ENCODE results near the gene ING5.

The ING5 gene

GRCh38 chr2:241672243-241673188 is 29.3 kb upstream of the ING5 start:
- no peak for DNase-seq (ENCODE audit: low read depth, low spot score)

GRCh38 chr2:241673189-241673663 is 28.6 kb upstream of the ING5 start:
- no peak for DNase-seq (ENCODE audit: low read depth, low spot score)

GRCh38 chr2:241673797-241674725 is 27.8 kb upstream of the ING5 start:
- DNase-seq (ENCODE audit: low read depth, low spot score): no peak

- DNase-seq (ENCODE audit: low read depth, low spot score): no peak
Measured at GRCh38 chr2:241675885-241676284, 26.0 kb upstream of the ING5 start.

DNA sequence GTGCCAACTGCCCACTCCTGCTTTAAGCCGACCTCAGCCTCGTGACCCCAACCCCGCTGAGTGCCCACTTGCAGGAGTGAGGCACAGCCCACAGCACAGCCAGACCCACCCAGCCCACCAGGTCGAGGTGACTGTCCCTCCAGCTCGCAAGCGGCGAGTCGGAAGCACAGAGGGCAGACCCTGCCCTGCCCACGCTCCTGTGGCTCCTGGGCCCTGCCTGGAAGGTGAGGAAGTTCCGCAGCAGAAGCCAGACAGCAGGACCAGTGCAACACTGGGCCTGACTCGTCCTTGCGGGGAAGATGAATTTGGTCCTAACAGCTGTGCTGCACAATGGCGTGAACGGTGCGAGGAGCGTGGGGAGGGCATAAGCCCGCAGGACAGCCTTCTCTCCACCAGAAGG is 25.2 kb upstream of the ING5 start:
- DNase-seq (ENCODE audit: low read depth, low spot score): no peak

DNA sequence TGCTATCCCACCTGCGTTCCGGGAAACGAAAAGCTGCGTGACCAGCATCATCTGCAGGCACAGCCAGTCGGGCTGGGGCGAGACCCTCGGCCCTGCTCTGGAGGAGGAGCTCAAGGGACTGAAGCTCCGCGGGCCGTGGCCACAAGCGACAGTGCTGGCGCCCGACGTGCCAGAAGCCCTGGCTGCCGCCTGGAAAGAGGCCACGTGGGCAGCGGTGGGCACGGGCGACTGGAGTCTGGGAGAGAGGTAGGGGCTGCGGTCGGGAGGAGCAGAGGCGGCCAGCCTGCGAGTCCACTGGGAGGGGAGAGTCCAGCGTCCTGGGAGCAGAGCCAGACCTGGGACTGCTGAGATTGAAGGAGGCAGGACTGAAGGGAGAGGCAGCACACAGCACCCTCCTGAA is 24.4 kb upstream of the ING5 start:
- no peak for DNase-seq (ENCODE audit: low read depth, low spot score)

GRCh38 chr2:241678307-241678706 is 23.5 kb upstream of the ING5 start:
- no peak for DNase-seq (ENCODE audit: low read depth, low spot score)

- DNase-seq (ENCODE audit: low read depth, low spot score): no peak
Measured at GRCh38 chr2:241678784-241679540, 22.9 kb upstream of the ING5 start.

DNA sequence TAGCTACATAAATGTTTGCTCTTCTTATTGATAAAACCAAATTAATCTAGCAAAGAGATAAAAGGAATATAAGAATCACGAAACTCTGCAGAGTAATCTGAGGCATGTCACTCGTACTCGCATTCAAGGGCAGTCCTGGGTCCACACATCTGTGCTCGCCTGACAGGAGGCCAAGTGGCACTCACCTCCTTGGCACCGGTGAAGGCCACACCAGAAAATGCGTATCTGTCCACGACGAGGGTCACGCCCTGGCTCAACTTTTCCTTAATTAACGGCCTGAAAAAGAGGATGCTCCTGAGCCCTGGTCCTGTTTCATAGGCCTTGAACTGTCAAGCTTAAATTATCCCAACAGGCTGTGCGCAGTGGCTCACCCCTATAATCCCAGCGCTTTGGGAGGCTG is 21.8 kb upstream of the ING5 start:
- DNase-seq (ENCODE audit: low read depth, low spot score): no peak

GRCh38 chr2:241680827-241681599 is 20.8 kb upstream of the ING5 start:
- peak; percentile 73 for DNase-seq (ENCODE audit: low read depth, low spot score)

DNA sequence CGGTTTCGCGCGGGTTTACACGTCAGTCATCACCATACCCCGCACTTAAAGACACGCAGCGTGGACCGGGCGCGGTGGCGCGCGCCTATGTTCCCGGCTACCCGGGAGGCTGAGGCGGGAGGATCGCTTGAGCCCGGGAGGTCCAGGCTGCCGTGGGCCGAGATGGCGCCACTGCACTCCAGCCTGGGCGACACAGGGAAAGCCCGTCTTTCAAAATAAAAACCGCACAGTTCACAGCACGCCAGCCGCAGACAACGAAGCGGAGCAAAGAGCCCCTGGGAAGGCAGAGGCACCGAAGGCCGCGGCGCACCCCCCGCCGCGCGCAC is 15.6 kb upstream of the ING5 start:
- no peak for DNase-seq (ENCODE audit: low read depth, low spot score)

- peak; percentile 81 for DNase-seq (ENCODE audit: low read depth, low spot score)
Measured at GRCh38 chr2:241686650-241687425, 15.0 kb upstream of the ING5 start, which contains the start of gene DTYMK. TSS of gene DTYMK (minus strand) at chr2:241686815. CDS start at chr2:241686783, 32 bp downstream.

DNA sequence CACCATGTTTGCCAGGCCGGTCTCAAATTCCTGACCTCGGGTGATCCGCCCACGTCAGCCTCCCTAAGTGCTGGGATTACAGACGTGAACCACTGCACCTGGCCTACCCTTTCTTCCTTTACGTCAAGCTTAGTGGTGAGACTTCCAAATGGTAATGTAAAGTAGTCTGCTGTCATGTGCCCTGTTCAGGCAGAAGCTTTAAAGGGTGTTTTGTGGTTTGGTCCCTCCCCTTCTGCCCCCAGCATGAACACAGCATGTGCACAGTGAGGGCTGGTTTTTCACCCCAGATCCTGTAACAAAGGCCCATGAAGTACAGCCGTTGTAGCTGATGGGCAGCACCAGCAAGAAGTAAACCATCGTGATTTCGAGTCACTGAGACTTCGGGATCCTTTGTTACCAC is 12.5 kb upstream of the ING5 start:
- no peak for DNase-seq (ENCODE audit: low read depth, low spot score)

GRCh38 chr2:241690202-241690717 is 11.6 kb upstream of the ING5 start:
- DNase-seq (ENCODE audit: low read depth, low spot score): no peak

DNA sequence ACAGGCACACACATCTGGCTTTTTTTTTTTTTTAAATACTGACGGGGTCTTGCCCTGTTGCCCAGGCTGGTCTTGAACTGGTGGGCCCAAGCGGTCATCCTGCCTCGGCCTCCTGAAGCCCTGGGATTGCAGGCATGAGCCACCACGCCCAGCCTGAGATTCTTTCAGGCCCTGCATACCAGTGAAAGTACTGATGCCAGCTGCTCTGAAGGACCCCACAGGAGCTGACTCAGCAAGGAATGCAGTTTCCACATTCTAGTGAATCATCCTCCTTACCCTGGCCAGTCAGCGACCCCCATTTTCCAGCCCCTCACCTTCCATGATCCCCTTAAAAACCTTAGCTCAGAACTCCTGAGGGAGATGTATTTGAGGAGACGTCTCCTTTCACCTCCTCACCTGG is 9.4 kb upstream of the ING5 start:
- no peak for DNase-seq (ENCODE audit: low read depth, low spot score)

DNA sequence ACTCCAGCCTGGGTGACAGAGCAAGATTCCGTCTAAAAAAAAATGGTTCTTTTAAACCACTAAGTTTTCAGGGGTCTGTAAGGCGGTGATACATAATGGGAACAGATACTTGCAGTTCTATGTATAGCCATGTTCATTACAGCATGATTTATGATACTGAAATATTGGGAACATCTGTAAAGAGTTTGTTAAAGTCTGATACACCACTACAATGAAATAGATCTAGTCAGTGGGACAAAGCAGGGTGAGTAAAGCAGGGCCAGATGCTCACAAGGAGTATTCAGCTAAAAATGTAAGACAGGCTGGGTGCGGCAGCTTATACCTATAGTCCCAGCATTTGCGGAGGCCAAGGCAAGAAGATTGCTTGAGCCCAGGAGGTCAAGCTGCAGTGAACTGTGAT is 6.2 kb upstream of the ING5 start:
- DNase-seq (ENCODE audit: low read depth, low spot score): no peak

DNA sequence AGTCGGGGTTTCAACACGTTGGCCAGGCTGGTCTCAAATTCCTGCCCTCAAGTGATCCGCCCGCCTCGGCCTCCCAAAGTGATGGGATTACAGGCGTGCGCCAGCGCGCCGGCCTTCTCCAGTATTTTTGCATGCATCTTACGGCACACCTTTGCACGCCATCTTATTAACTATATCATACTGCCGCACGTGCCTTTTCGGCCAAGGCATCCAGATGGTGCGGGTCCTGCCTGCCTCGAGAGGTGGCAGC is 765 bp upstream of the ING5 start:
- DNase-seq (ENCODE audit: low read depth, low spot score): no peak

- DNase-seq (ENCODE audit: low read depth, low spot score): no peak
Measured at GRCh38 chr2:241702155-241703031, 554 bp downstream of the ING5 start.

DNA sequence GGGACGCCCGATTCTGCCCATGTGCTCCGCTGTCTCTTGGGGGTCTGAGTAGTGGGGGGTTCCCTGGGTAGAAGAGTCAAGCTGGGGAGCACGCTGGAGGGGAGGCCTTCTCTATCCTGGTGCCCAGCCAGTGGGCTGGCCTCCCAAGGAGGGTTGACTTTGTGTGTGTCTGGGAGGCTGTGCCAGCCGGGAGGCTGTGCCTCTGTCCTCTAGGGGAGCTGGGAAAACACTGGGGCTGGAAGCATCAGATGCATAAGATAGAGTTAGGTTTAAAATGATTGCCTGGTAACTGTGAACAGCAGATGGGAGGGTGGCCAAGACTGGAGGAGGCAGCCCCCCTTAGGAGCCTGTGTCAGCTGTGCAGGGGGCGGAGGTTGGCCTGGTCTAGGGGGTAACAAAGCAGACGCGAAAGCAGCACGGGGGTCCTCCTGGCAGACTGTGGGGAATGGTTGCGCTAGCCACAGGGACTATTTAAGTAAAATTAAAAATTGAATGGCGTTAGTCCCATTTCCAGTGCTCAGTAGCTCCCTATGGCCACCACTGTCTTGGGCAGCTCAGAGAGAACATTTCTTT is 1.3 kb downstream of the ING5 start:
- DNase-seq (ENCODE audit: low read depth, low spot score): no peak
